Measurements from ENCODE around the gene AUNIP.

GRCh38 chr1:25819491-25820246 is 39.6 kb downstream of the AUNIP start, which contains the start of gene MTFR1L:
- TF ChIP-seq CTCF (conservative IDR thresholded peaks at IDR 0.05; ENCODE audit: low read depth, low read length), result no peak
- TF ChIP-seq EZH2phosphoT487 (IDR thresholded peaks at IDR 0.05; ENCODE audit: borderline replicate concordance, low read length), result no peak
- TF ChIP-seq EZH2 (IDR thresholded peaks at IDR 0.05; ENCODE audit: low read length, unreplicated experiment), result no peak
